Lung (tissue), 12 donors: ENCODE measurements around the gene NXNL2. TPM values are rescaled to one million over a fixed set of nuclear protein-coding genes. Genes with fewer than 3 reads are reported as not detected.

Source experiments
- ATAC-seq: fragments of 200-7000 bp; cut with Tn5 transposase; one replicate; pipeline ENCODE4 v1.9.1; 2020; ENCODE audit warnings: moderate number of reproducible peaks; ENCODE audit not compliant: insufficient read depth, low FRiP score
- DNase-seq, 3 donors: peaks; one replicate each; pipeline ENCODE4 v3.0.0-alpha.2; 2013 to 2017
- H3K27ac ChIP-seq, 2 donors: one replicate each; pipeline ENCODE4 v1.5.1; 2013; ENCODE audit warnings: mild to moderate bottlenecking in 2 of 2, moderate library complexity in 2 of 2, control low read depth in 1 of 2, inconsistent platforms in 1 of 2, low read depth in 1 of 2, low read length in 1 of 2
- H3K27me3 ChIP-seq, 3 donors: one replicate each; pipeline ENCODE4 v1.5.1; 2013; ENCODE audit warnings: low read length in 2 of 3; ENCODE audit not compliant: control insufficient read depth in 3 of 3, insufficient read depth in 3 of 3
- H3K36me3 ChIP-seq, 4 donors: one replicate each; pipeline ENCODE4 v1.5.1; 2013; ENCODE audit warnings: low read length in 4 of 4, mild to moderate bottlenecking in 1 of 4, moderate library complexity in 1 of 4; ENCODE audit not compliant: control insufficient read depth in 4 of 4, insufficient read depth in 4 of 4
- H3K4me1 ChIP-seq, 5 donors: one replicate each; pipeline ENCODE4 v1.5.1; 2013; ENCODE audit warnings: low read length in 5 of 5, mild to moderate bottlenecking in 2 of 5, moderate library complexity in 1 of 5; ENCODE audit not compliant: control insufficient read depth in 5 of 5, insufficient read depth in 5 of 5
- H3K4me3 ChIP-seq: one replicate; pipeline ENCODE4 v1.5.1; 2013; ENCODE audit warnings: mild to moderate bottlenecking, control low read depth, moderate library complexity
- H3K9ac ChIP-seq, 2 donors: one replicate each; pipeline ENCODE4 v1.5.1; 2013; ENCODE audit warnings: low read length in 2 of 2, control low read depth in 1 of 2; ENCODE audit not compliant: insufficient read depth in 1 of 2
- H3K9me3 ChIP-seq, 4 donors: one replicate each; pipeline ENCODE4 v1.5.1; 2013; ENCODE audit warnings: low read length in 3 of 4, mild to moderate bottlenecking in 1 of 4, moderate library complexity in 1 of 4; ENCODE audit not compliant: control insufficient read depth in 4 of 4, insufficient read depth in 3 of 4
- CTCF ChIP-seq: IDR thresholded peaks from 2 replicates; pipeline ENCODE4 v1.5.1; 2012; ENCODE audit warnings: mild to moderate bottlenecking; ENCODE audit errors: control extremely low read depth, extremely low read depth
- WGBS, 2 donors: extraction: QIAGEN DNeasy Blood & Tissue Kit; methylation state at CpG; one replicate each; pipeline ENCODE4 v1.1.7; 2013; 5-methylcytosine and 5-hydroxymethylcytosine counted together
- polyA plus RNA-seq, 2 donors: library from polyadenylated mRNA; stranded (reverse); fragments of 200-250 nt; gene quantifications; one replicate each; pipeline ENCODE4 v1.2.1, GENCODE V29; 2013
- total RNA-seq, 2 donors: library from RNA; depleted of rRNA in 1 of 2; stranded (reverse); fragments of >200 nt in 1 of 2; gene quantifications; one replicate each; pipeline ENCODE4 v1.2.1, GENCODE V29; 2014 to 2021
- donor health status: control.
- donor health status: control.
- donor health status: Bipolar disorder and iron deficiency.
- donor health status: healthy.
- donor health status: DM: yes; HTN: yes; CAD: no.

NXNL2 gene
- total and polyA plus RNA-seq, 4 donors: 0.09 to 0.91 (median 0.43) TPM

- DNase-seq (no peak), ATAC-seq (no peak)
- no peaks in the 10 kb centered on the region for H3K27me3 ChIP-seq
- TF ChIP-seq CTCF: no peak
- no peak overlapping the region for H3K4me3 ChIP-seq
- no peaks in the 10 kb centered on the region for H3K4me1 ChIP-seq
- H3K27ac ChIP-seq: no peak overlapping the region
- H3K9me3 ChIP-seq: peaks cover 0 to 4% (median 1%) of the 10 kb centered on the region in 4 donors
- no peak overlapping the region for H3K9ac ChIP-seq
- 77 to 86% methylated on average over 4 of the region's 4 CpGs for WGBS, 2 donors
- H3K36me3 ChIP-seq: no peaks in the 10 kb centered on the region
Measured at GRCh38 chr9:88511906-88512305, 23.1 kb upstream of the NXNL2 start.

- Histone ChIP-seq H3K9me3 (no peaks in the 10 kb centered on the region), H3K36me3 (no peaks in the 10 kb centered on the region), H3K4me1 (no peaks in the 10 kb centered on the region), H3K27ac (no peak overlapping the region), H3K27me3 (no peaks in the 10 kb centered on the region), H3K9ac (no peak overlapping the region), H3K4me3 (no peak overlapping the region)
- DNase-seq (no peak), ATAC-seq (no peak)
- no peak for TF ChIP-seq CTCF
- 96% methylated on average over 6 of the region's 6 CpGs for WGBS, 2 donors
Measured at GRCh38 chr9:88514247-88514646, 20.7 kb upstream of the NXNL2 start.

GRCh38 chr9:88521308-88521707 lies 13.7 kb upstream of the NXNL2 start:
- 16 to 27% methylated on average over 4 of the region's 4 CpGs for WGBS, 2 donors
- ATAC-seq (no peak), DNase-seq (no peak)
- Histone ChIP-seq H3K27ac (no peak overlapping the region), H3K9me3 (no peaks in the 10 kb centered on the region), H3K27me3 (no peaks in the 10 kb centered on the region), H3K4me1 (no peaks in the 10 kb centered on the region), H3K9ac (no peak overlapping the region), H3K4me3 (no peak overlapping the region), H3K36me3 (no peaks in the 10 kb centered on the region)
- no peak for TF ChIP-seq CTCF

- DNase-seq: no peak
- H3K27me3 ChIP-seq: no peaks in the 10 kb centered on the region
- no peak overlapping the region for H3K4me3 ChIP-seq
- no peak for TF ChIP-seq CTCF
- no peak overlapping the region for H3K27ac ChIP-seq
- H3K9me3 ChIP-seq: no peaks in the 10 kb centered on the region
- no peaks in the 10 kb centered on the region for H3K36me3 ChIP-seq
- H3K9ac ChIP-seq: no peak overlapping the region
- WGBS, 2 donors: 95% methylated on average over 4 of the region's 4 CpGs
- H3K4me1 ChIP-seq: no peaks in the 10 kb centered on the region
- ATAC-seq: no peak
Measured at GRCh38 chr9:88522360-88522759, 12.6 kb upstream of the NXNL2 start.
